ENCODE data around the gene NUDT13.

GRCh38 chr10:73159038-73159648, 48.9 kb downstream of the NUDT13 start:
- TF ChIP-seq BHLHE40 (IDR thresholded peaks at IDR 0.05; ENCODE audit: borderline replicate concordance) (no peak), ZNF384 (IDR thresholded peaks at IDR 0.05) (no peak), CTBP1 (IDR thresholded peaks at IDR 0.05; ENCODE audit: borderline replicate concordance) (no peak)

All from HEK293T (cell line).